HUES6 (cell line): ENCODE results near the gene GBP2.
"Not testable (repeated sequence)": the region's sequence is repeated elsewhere in the genome, so short reads cannot be mapped to it uniquely, and the experiment has no call there.

Source experiments
- H3K27ac ChIP-seq: 2 replicates; pipeline ENCODE4 v1.7.0; 2013; ENCODE audit warnings: low read depth, mild to moderate bottlenecking, low read length, inconsistent platforms
- H3K27me3 ChIP-seq: 2 replicates; pipeline ENCODE4 v1.6.1; 2013; ENCODE audit warnings: low read length; ENCODE audit not compliant: control insufficient read depth, insufficient read depth
- H3K36me3 ChIP-seq: 2 replicates; pipeline ENCODE4 v1.6.1; 2013; ENCODE audit warnings: low read length; ENCODE audit not compliant: control insufficient read depth, insufficient read depth
- H3K4me1 ChIP-seq: 2 replicates; pipeline ENCODE4 v1.6.1; 2013; ENCODE audit warnings: low read length; ENCODE audit not compliant: control insufficient read depth, insufficient read depth
- H3K4me3 ChIP-seq: 2 replicates; pipeline ENCODE4 v1.5.1; 2013; ENCODE audit warnings: low read depth, low read length
- H3K9ac ChIP-seq: one replicate; pipeline ENCODE4 v1.6.1; 2013; ENCODE audit warnings: mild to moderate bottlenecking, low read length
- H3K9me3 ChIP-seq: 2 replicates; pipeline ENCODE4 v1.6.1; 2013; ENCODE audit warnings: low read depth, low read length; ENCODE audit not compliant: control insufficient read depth, insufficient read depth

Gene GBP2

DNA sequence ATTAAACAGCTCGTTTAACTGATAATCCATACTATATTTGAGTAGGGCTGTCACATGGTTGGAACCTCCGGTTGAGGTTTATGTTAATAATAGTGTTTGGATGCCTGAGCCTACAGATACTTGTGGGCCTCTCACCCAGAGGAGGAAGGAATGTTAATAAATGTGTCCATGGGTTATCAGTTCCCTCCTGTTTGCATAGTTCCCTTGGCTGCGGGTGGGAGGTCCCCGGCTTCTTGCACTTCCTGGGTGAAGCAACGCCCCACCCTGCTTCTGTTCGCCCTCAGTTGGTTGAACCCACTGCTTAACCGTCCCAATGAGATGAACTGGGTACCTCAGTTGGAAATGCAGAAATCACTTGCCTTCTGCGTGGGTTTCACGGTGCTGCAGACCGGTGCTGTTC, 37.3 kb downstream of the GBP2 start:
- no peaks in the 10 kb centered on the region for H3K4me1 ChIP-seq
- H3K9me3 ChIP-seq: no peaks in the 10 kb centered on the region
- no peak overlapping the region for H3K27ac ChIP-seq
- H3K4me3 ChIP-seq: no peak overlapping the region
- H3K27me3 ChIP-seq: no peaks in the 10 kb centered on the region
- no peaks in the 10 kb centered on the region for H3K36me3 ChIP-seq
- H3K9ac ChIP-seq: no peak overlapping the region

DNA sequence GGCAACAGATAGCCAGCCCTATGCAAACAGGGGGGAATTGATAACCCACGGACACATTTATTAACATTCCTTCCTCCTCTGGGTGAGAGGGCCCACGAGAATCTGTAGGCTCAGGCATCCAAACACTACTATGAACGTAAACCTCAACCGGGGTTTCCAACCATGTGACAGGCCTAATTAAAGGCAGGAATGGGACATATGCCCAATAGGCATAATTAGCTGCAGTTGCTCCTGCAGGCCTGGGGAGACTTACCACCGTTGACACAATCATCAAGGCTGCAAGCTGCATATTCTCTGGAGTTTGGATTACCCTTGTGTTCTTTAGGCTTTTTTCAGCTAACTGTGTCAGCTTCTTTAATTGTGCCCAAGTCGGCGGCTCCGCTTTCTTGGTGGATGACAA, 38.7 kb downstream of the GBP2 start:
- H3K27me3 ChIP-seq: no peaks in the 10 kb centered on the region
- no peak overlapping the region for H3K9ac ChIP-seq
- no peak overlapping the region for H3K27ac ChIP-seq
- H3K4me1 ChIP-seq: no peaks in the 10 kb centered on the region
- H3K4me3 ChIP-seq: no peak overlapping the region
- no peaks in the 10 kb centered on the region for H3K36me3 ChIP-seq
- H3K9me3 ChIP-seq: no peaks in the 10 kb centered on the region

DNA sequence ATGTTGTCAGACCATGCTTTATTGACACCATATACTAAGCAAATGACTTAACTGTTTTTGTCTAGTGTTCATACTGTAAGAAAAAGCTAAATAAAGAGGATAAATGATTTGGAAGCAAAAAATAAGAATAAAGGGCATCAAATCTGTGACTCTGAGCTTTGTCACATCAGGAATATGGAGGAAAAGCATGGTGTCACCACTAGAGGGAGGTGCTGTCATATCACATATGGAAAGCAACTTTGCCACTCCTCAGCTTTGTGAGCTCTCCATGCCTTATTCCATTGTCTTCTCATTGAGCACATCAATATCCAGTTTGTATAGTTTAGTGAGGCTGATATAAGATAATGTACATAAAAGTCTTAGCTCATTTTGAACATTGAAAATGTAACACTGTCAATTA, 40.1 kb downstream of the GBP2 start:
- H3K9ac ChIP-seq: no peak overlapping the region
- no peak overlapping the region for H3K4me3 ChIP-seq
- no peaks in the 10 kb centered on the region for H3K27me3 ChIP-seq
- no peak overlapping the region for H3K27ac ChIP-seq
- peaks cover 8% of the 10 kb centered on the region for H3K9me3 ChIP-seq
- H3K36me3 ChIP-seq: no peaks in the 10 kb centered on the region
- H3K4me1 ChIP-seq: no peaks in the 10 kb centered on the region

DNA sequence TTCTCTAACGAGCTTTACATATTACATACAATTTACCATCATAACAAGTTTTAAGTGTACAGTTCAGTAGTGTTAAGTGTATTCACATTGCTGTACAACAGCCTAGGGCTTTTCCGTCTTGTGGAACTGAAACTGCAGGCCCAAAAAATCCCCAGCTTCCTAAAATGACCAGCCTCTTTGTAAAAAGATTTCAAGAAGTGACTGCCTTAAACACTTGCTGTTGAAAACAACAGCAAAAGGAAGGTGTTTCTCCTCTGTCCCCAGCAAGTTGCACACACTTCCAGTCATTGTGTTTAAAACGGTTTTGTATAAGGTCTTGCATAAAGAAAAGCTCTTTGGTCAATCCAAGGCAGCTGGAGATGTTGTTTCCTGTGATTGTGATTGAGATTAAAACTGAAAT, 44.9 kb downstream of the GBP2 start:
- no peaks in the 10 kb centered on the region for H3K27me3 ChIP-seq
- no peaks in the 10 kb centered on the region for H3K4me1 ChIP-seq
- H3K36me3 ChIP-seq: no peaks in the 10 kb centered on the region
- no peak overlapping the region for H3K9ac ChIP-seq
- H3K9me3 ChIP-seq: peaks cover 20% of the 10 kb centered on the region
- no peak overlapping the region for H3K27ac ChIP-seq
- H3K4me3 ChIP-seq: no peak overlapping the region

DNA sequence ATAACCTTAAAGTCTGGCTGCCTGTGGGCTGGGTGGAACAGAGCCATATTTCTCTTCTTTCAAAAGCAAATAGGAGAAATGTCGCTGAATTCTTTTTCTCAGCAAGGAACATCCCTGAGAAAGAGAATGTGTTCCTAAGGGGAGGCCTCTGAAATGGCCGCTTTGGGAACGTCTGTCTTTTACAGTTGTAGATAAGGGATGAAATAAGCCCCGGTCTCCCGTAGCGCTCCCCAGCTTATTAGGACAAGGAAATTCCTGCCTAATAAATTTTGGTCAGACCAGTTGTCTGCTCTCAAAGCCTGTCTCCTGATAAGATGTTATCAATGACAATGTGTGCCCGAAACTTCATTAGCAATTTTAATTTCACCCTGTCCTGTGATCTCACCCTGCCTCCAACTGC, 45.8 kb downstream of the GBP2 start:
- not testable (repeated sequence) for H3K4me1 ChIP-seq, H3K4me3 ChIP-seq, H3K27me3 ChIP-seq, H3K9ac ChIP-seq, H3K36me3 ChIP-seq, H3K27ac ChIP-seq
- peaks cover 20% of the 10 kb centered on the region for H3K9me3 ChIP-seq

DNA sequence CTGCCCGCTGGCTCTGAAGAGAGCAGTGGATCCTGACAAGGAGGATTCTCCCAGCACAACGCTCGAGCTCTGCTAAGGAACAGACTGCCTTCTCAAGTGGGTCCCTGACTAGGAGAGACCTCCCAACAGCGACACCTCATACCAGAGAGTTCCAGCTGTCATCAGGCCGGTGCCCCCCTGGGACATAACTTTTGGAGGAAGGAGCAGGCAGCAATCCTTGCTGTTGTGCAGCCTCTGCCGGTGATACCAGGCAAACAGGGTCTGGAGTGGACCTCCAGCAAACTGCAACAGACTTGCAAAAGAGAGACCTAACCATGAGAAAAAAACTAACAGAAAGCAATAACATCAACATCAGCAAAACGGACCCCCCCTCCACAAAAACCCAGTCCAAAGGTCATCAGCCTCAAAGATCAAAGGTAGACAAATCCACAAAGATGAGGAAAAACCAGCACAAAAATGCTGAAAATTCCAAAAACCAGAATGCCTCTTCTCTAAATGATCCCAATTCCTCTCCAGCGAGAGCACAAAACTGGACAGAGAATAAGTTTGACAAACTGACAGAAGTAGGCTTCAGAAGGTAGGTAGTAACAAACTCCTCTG, 53.3 kb downstream of the GBP2 start:
- H3K27me3 ChIP-seq, H3K4me1 ChIP-seq, H3K27ac ChIP-seq: not testable (repeated sequence)

DNA sequence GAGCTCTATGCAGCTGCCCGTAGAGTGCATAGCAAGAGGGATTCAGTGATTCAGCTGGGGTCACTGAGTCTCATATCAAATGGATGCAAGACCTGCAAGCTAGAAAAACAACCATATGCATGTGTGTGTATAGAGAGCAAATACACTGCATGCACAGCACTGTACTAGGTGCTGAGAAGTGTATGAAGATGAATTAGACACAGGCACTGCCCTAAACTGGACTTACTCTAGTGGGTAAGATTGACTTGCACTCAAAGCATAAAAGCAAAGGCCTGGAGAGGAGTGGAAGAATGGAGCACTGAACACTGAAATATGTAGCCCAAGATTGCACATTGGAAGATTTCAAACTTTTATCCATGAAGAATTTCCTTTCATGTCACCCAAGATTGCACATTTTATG, 55.4 kb downstream of the GBP2 start:
- no peak overlapping the region for H3K4me3 ChIP-seq
- H3K27me3 ChIP-seq: no peaks in the 10 kb centered on the region
- no peaks in the 10 kb centered on the region for H3K9me3 ChIP-seq
- H3K27ac ChIP-seq: no peak overlapping the region
- no peaks in the 10 kb centered on the region for H3K4me1 ChIP-seq
- no peaks in the 10 kb centered on the region for H3K36me3 ChIP-seq
- no peak overlapping the region for H3K9ac ChIP-seq

More for the DNA sequence above, 53.3 kb downstream of the GBP2 start:
- not testable (repeated sequence) for H3K9me3 ChIP-seq, H3K4me3 ChIP-seq, H3K9ac ChIP-seq, H3K36me3 ChIP-seq

DNA sequence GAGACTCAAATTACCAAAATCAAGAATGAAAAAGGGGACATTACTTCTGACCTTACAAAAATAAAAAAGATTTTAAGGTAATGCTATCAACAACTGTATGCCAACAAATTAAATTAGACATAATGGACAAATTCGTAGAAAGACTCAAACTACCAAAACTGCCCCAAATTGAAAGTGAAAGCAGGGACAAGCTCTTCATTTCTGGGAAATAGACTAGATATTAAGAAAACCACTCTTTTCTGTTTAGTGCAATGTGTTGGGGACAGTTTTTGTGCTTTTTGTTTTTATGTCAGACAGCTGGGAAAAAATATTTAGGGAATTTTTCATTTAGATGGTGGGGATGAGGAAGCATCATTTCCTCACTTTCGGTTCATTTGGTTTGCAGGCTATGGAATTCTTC, 56.0 kb downstream of the GBP2 start:
- no peaks in the 10 kb centered on the region for H3K27me3 ChIP-seq
- no peak overlapping the region for H3K27ac ChIP-seq
- H3K4me3 ChIP-seq: no peak overlapping the region
- H3K9ac ChIP-seq: no peak overlapping the region
- no peaks in the 10 kb centered on the region for H3K36me3 ChIP-seq
- H3K4me1 ChIP-seq: no peaks in the 10 kb centered on the region
- H3K9me3 ChIP-seq: no peaks in the 10 kb centered on the region

DNA sequence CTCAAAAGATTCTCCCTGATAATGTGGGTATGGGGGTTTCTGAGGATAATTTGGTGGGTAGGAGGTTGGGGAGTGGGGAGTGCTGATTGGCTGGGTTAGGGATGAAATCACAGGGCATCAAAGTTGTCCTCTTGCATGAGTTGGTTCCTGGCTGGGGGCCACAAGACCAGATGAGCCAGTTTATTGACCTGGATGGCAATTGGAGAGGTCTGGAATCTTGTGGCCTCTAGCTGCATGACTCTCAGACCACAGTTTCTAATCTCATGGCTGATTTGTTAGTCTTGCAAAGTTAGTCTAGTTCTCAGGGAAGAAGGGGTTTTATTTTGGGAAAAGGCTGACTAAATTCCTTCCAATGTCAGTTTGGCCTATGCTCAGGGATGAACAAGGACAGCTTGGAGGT, 57.6 kb downstream of the GBP2 start:
- no peak overlapping the region for H3K4me3 ChIP-seq
- H3K27ac ChIP-seq: no peak overlapping the region
- H3K27me3 ChIP-seq: no peaks in the 10 kb centered on the region

DNA sequence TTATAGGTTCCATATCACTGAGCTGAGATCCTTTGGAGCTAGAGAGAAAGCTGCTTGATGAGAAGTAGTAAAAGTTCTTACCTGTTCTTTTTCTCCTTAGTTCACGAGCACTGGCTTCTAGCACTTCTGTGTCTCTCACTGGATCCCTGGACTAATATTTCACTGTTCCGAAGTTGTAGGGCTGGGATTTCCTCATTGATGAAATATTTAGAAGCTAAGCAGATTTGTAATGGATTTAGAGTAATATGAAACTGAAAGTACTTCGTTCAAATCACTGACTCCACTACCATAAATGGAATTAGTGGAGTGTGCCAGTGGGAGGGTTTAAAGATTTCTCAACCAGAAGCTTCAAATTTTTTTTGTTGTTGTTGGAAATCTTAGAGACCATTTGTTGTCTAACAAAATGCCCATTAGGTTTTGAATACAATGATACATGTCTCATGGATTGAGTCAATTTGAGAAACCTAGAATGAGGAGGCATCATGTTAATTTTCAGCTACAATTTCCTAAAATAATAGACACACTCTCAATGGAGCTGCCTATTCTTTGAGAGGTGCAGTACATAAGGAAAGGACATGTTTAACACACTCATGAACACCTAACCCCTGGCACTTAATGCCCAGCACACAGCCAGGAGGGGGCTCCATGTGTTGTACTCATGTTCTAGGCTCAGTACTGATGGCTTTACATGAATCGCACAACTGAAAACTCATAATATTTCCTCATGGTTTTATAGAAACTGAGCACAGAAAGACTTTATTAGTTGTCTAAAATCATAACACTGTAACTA, 60.6 kb downstream of the GBP2 start, which contains the start of gene GBP1:
GBP1 (minus strand) TSS at position 130 of the 790 bp plus-strand sequence. CDS start 1,974 bp downstream, outside the sequence.
- Histone ChIP-seq H3K9ac (no peak within 1 kb of the TSS), H3K36me3 (no peaks in the 10 kb centered on the region), H3K4me1 (no peaks in the 10 kb centered on the region), H3K9me3 (no peaks in the 10 kb centered on the region), H3K27ac (no peak within 1 kb of the TSS), H3K27me3 (no peaks in the 10 kb centered on the region), H3K4me3 (no peak within 1 kb of the TSS)

More for the DNA sequence above, 57.6 kb downstream of the GBP2 start:
- Histone ChIP-seq H3K36me3 (no peaks in the 10 kb centered on the region), H3K9ac (no peak overlapping the region), H3K4me1 (no peaks in the 10 kb centered on the region), H3K9me3 (no peaks in the 10 kb centered on the region)

DNA sequence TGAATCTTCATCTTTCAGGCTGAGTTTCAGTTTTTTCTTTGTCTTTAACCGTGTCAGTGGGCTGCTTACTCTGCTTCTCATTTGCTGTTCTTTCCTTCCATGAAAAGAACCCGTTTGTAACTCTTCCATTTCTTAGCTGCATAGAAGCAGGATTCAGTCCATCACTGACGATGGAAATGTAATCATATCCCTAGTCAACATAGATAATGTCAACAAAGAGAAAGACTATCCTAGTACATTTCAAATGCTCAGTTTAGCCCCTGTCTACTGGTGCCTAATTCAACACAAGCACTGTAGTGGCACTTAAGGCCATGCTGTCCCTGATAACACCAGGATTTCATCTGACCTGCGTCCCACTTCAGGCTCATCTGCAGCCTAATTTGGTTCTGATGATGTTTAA, 61.3 kb downstream of the GBP2 start:
- H3K4me1 ChIP-seq: no peaks in the 10 kb centered on the region
- H3K4me3 ChIP-seq: no peak overlapping the region
- H3K9me3 ChIP-seq: no peaks in the 10 kb centered on the region
- no peaks in the 10 kb centered on the region for H3K36me3 ChIP-seq
- H3K27ac ChIP-seq: no peak overlapping the region
- no peak overlapping the region for H3K9ac ChIP-seq
- H3K27me3 ChIP-seq: no peaks in the 10 kb centered on the region
